ENCODE measurements around the gene FAM114A2. TPM values are rescaled to one million over a fixed set of nuclear protein-coding genes. Genes with fewer than 3 reads are reported as not detected.
A peak's percentile ranks its signal among the peaks of the same experiment; 100 is the strongest.

FAM114A2 gene
- total RNA-seq, 3 donors from 2014 or later: 21.6 to 32.1 (median 22.0) TPM

DNA sequence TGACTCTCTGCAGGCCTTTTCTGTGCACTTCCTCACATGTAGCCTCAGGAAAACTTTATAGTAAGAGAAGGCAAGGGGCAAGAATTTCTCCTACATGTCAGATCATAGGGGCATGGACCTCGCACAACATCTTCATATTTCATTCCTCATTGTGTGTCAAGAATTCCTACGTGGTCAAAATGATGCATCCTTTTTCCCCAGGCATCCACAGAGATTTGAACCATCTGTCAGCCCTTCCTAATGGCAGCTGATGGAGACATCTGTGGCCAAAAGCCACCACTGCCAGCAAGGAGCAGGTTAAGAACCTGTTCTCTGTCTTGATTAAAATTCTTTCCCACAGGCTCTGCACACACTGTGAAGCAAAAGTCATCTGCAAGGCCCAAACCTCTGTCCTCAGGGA is 42.5 kb upstream of the FAM114A2 start:
- no peaks in the 10 kb centered on the region for H3K27me3 ChIP-seq

GRCh38 chr5:154078272-154078671 is 39.6 kb upstream of the FAM114A2 start:
- H3K4me1 ChIP-seq: no peaks in the 10 kb centered on the region
- TF ChIP-seq POLR2A (IDR thresholded peaks at IDR 0.05): no peak
- TF ChIP-seq POLR2AphosphoS5 (IDR thresholded peaks at IDR 0.05): no peak
- TF ChIP-seq CTCF (IDR thresholded peaks at IDR 0.05): no peak
- DNase-seq (ENCODE audit: low spot score in 2 of 2): no peak
- H3K27me3 ChIP-seq: no peaks in the 10 kb centered on the region
- H3K36me3 ChIP-seq: no peaks in the 10 kb centered on the region
- H3K9me3 ChIP-seq: no peaks in the 10 kb centered on the region
- intact Hi-C loops (cut with DNase I; ENCODE audit: low total_unique reads): loop anchor here (10.0 kb wide), 1 partner anchor 1787 kb away; no protein-coding TSS in a partner anchor
- H3K4me3 ChIP-seq: no peak overlapping the region
- no peak overlapping the region for H3K27ac ChIP-seq

More for the DNA sequence above, 42.5 kb upstream of the FAM114A2 start:
- Histone ChIP-seq H3K4me3 (no peak overlapping the region), H3K27ac (no peak overlapping the region), H3K4me1 (no peaks in the 10 kb centered on the region), H3K9me3 (no peaks in the 10 kb centered on the region), H3K36me3 (no peaks in the 10 kb centered on the region)
- intact Hi-C loops (cut with DNase I; ENCODE audit: low total_unique reads): no loop called here
- no peak for DNase-seq (ENCODE audit: low spot score in 2 of 2)
- TF ChIP-seq POLR2AphosphoS5 (IDR thresholded peaks at IDR 0.05) (no peak), POLR2A (IDR thresholded peaks at IDR 0.05) (no peak), CTCF (IDR thresholded peaks at IDR 0.05) (no peak)

- no peaks in the 10 kb centered on the region for H3K27me3 ChIP-seq
- TF ChIP-seq POLR2A (IDR thresholded peaks at IDR 0.05) (no peak), POLR2AphosphoS5 (IDR thresholded peaks at IDR 0.05) (no peak), CTCF (IDR thresholded peaks at IDR 0.05) (no peak)
- H3K4me1 ChIP-seq: no peaks in the 10 kb centered on the region
- H3K27ac ChIP-seq: no peak overlapping the region
- DNase-seq (ENCODE audit: low spot score in 2 of 2): no peak
- no peak overlapping the region for H3K4me3 ChIP-seq
- intact Hi-C loops (cut with DNase I; ENCODE audit: low total_unique reads): loop anchor here (10.0 kb wide), 1 partner anchor 1787 kb away; no protein-coding TSS in a partner anchor
- no peaks in the 10 kb centered on the region for H3K9me3 ChIP-seq
- no peaks in the 10 kb centered on the region for H3K36me3 ChIP-seq
These were observed 39.0 kb upstream of the FAM114A2 start for GRCh38 chr5:154077696-154078095.

- intact Hi-C loops (cut with DNase I; ENCODE audit: low total_unique reads): loop anchor here (10.0 kb wide), 1 partner anchor 1788 kb away; no protein-coding TSS in a partner anchor
- no peak for TF ChIP-seq POLR2AphosphoS5 (IDR thresholded peaks at IDR 0.05)
- Histone ChIP-seq H3K9me3 (no peaks in the 10 kb centered on the region), H3K27me3 (no peaks in the 10 kb centered on the region), H3K36me3 (no peaks in the 10 kb centered on the region), H3K27ac (no peak overlapping the region), H3K4me1 (peaks cover 0 to 2% of the 10 kb centered on the region in 2 donors), H3K4me3 (no peak overlapping the region)
- no peak for DNase-seq (ENCODE audit: low spot score in 2 of 2)
These were observed 37.7 kb upstream of the FAM114A2 start for GRCh38 chr5:154076240-154076922.

DNA sequence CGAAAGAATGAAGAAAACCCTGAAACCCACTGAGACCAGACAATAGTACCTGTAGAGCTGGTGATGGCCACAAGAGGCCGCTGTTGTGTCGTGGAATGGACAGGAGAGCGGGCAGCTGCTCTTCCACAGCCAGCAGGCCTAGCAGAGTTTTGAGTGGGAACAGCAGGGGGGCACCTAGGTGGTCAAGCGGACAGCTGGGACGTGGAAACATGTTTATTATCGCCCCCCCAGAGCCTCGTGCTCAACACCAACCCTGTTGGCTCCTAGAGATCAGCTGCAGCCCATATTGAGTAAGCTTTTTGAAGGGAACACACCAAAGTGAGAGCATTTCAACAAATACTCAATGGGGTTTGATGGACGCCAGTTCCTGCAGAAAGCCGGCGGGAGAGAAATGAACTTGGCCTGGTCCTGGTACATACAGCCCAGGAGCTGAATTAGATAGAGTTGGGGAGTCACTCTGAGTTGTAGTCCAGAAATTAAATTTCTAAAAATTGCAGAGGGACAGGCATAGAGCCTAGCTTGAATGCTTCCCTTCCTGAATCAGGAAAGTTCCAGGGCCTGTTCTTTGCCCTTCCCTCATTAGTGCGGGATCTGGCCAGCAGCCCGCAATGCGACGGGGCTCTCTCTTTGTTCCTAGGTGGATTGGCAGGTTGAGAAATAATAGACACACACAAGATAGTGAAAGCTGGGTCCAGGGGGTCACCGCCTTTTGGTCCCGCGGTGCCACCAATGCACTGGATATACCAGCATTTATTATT is 33.9 kb upstream of the FAM114A2 start:
- Histone ChIP-seq H3K27me3 (no peaks in the 10 kb centered on the region), H3K27ac (no peak overlapping the region), H3K4me3 (no peak overlapping the region), H3K36me3 (no peaks in the 10 kb centered on the region), H3K4me1 (peaks cover 0 to 2% of the 10 kb centered on the region in 2 donors), H3K9me3 (no peaks in the 10 kb centered on the region)
- peak; percentile 54 to 78 for DNase-seq (ENCODE audit: low spot score in 2 of 2)
- peak; percentile 11 to 33 (median 17) for TF ChIP-seq POLR2AphosphoS5 (IDR thresholded peaks at IDR 0.05)
- peak; percentile 78 to 95 (median 92) for TF ChIP-seq CTCF (IDR thresholded peaks at IDR 0.05)
- TF ChIP-seq POLR2A (IDR thresholded peaks at IDR 0.05): no peak
- intact Hi-C loops (cut with DNase I; ENCODE audit: low total_unique reads): loop anchor here (1.0 to 10.0 kb wide), 2 partner anchors 340 to 1792 kb away; no protein-coding TSS in a partner anchor
